Measurements from ENCODE around the gene GLCE.

The GLCE gene

GRCh38 chr15:69132430-69132829, 28.0 kb upstream of the GLCE start:
- no peak overlapping the region for H3K4me3 ChIP-seq (replicated peaks; ENCODE audit: low read depth, low read length)

GRCh38 chr15:69132977-69133861, 27.2 kb upstream of the GLCE start:
- DNase-seq (ENCODE audit: extremely low read depth, insufficient read length), result no peak
- Histone ChIP-seq H3K36me3 (ENCODE audit: control insufficient read depth, insufficient read depth, low read length) (no peaks in the 10 kb centered on the region), H3K4me3 (replicated peaks; ENCODE audit: low read depth, low read length) (no peak overlapping the region), H3K27me3 (replicated peaks; ENCODE audit: control insufficient read depth, insufficient read depth, low read length) (no peaks in the 10 kb centered on the region)
- TF ChIP-seq CTCF (IDR thresholded peaks at IDR 0.05; ENCODE audit: insufficient read depth, low read length, poor library complexity, severe bottlenecking), result no peak

More at GRCh38 chr15:69132430-69132829, 28.0 kb upstream of the GLCE start:
- Histone ChIP-seq H3K27me3 (replicated peaks; ENCODE audit: control insufficient read depth, insufficient read depth, low read length) (no peaks in the 10 kb centered on the region), H3K36me3 (ENCODE audit: control insufficient read depth, insufficient read depth, low read length) (no peaks in the 10 kb centered on the region)
- no peak for TF ChIP-seq CTCF (IDR thresholded peaks at IDR 0.05; ENCODE audit: insufficient read depth, low read length, poor library complexity, severe bottlenecking)
- no peak for DNase-seq (ENCODE audit: extremely low read depth, insufficient read length)

GRCh38 chr15:69133862-69134519, 26.4 kb upstream of the GLCE start:
- no peak for TF ChIP-seq CTCF (IDR thresholded peaks at IDR 0.05; ENCODE audit: insufficient read depth, low read length, poor library complexity, severe bottlenecking)
- Histone ChIP-seq H3K36me3 (ENCODE audit: control insufficient read depth, insufficient read depth, low read length) (no peaks in the 10 kb centered on the region), H3K27me3 (replicated peaks; ENCODE audit: control insufficient read depth, insufficient read depth, low read length) (no peaks in the 10 kb centered on the region), H3K4me3 (replicated peaks; ENCODE audit: low read depth, low read length) (no peak overlapping the region)
- no peak for DNase-seq (ENCODE audit: extremely low read depth, insufficient read length)

- TF ChIP-seq CTCF (IDR thresholded peaks at IDR 0.05; ENCODE audit: insufficient read depth, low read length, poor library complexity, severe bottlenecking), result no peak
- Histone ChIP-seq H3K4me3 (replicated peaks; ENCODE audit: low read depth, low read length) (no peak overlapping the region), H3K36me3 (ENCODE audit: control insufficient read depth, insufficient read depth, low read length) (no peaks in the 10 kb centered on the region), H3K27me3 (replicated peaks; ENCODE audit: control insufficient read depth, insufficient read depth, low read length) (no peaks in the 10 kb centered on the region)
- DNase-seq (ENCODE audit: extremely low read depth, insufficient read length), result no peak
These were observed 25.6 kb upstream of the GLCE start for GRCh38 chr15:69134791-69135190.

- TF ChIP-seq CTCF (IDR thresholded peaks at IDR 0.05; ENCODE audit: insufficient read depth, low read length, poor library complexity, severe bottlenecking), result no peak
- no peaks in the 10 kb centered on the region for H3K36me3 ChIP-seq (ENCODE audit: control insufficient read depth, insufficient read depth, low read length)
- H3K4me3 ChIP-seq (replicated peaks; ENCODE audit: low read depth, low read length), result no peak overlapping the region
- peaks cover 1% of the 10 kb centered on the region; the same call in 1 of the 2 replicates for H3K27me3 ChIP-seq (replicated peaks; ENCODE audit: control insufficient read depth, insufficient read depth, low read length)
- no peak for DNase-seq (ENCODE audit: extremely low read depth, insufficient read length)
These were observed 24.9 kb upstream of the GLCE start for GRCh38 chr15:69135499-69135898.
